Progenitor cell of endocrine pancreas (in vitro differentiated cells): ENCODE data around the gene CD209. TPM values are rescaled to one million over a fixed set of nuclear protein-coding genes. Genes with fewer than 3 reads are reported as not detected.

Experiments used
- DNase-seq: peaks from one replicate; pipeline ENCODE4 v3.0.0; 2021; ENCODE audit warnings: low spot score; ENCODE audit not compliant: unreplicated experiment
- H3K27ac Mint-ChIP-seq: 2 replicates; pipeline ENCODE4 v1.8.0; 2021; ENCODE audit warnings: mild to moderate bottlenecking, moderate library complexity, mixed read lengths
- H3K27me3 Mint-ChIP-seq: 2 replicates; pipeline ENCODE4 v1.8.0; 2021; ENCODE audit warnings: mixed read lengths
- H3K36me3 Mint-ChIP-seq: 2 replicates; pipeline ENCODE4 v1.8.0; 2022; ENCODE audit warnings: mixed read lengths; ENCODE audit not compliant: insufficient read depth
- H3K4me1 Mint-ChIP-seq: 2 replicates; pipeline ENCODE4 v1.8.0; 2021; ENCODE audit warnings: low read depth, mixed read lengths
- H3K4me3 Mint-ChIP-seq: 2 replicates; pipeline ENCODE4 v1.8.0; 2021; ENCODE audit warnings: low read depth, mild to moderate bottlenecking, moderate library complexity, mixed read lengths
- H3K9me3 Mint-ChIP-seq: 2 replicates; pipeline ENCODE4 v1.8.0; 2021; ENCODE audit warnings: low read depth, mixed read lengths
- total RNA-seq: library from RNA; stranded (reverse); gene quantifications from 2 replicates; pipeline ENCODE4 v1.2.1, GENCODE V29; 2021
- TF ChIP-seq, protein P1 (sequence below): fragments of 200-600 bp; sonication (generic); IDR thresholded peaks from one replicate; pipeline ENCODE4 v1.5.0; 2021; ENCODE audit warnings: antibody characterized with exemption, mild to moderate bottlenecking; ENCODE audit not compliant: unreplicated experiment

CD209 gene
- total RNA-seq, 1 donor from 2014 or later = not detected

DNA sequence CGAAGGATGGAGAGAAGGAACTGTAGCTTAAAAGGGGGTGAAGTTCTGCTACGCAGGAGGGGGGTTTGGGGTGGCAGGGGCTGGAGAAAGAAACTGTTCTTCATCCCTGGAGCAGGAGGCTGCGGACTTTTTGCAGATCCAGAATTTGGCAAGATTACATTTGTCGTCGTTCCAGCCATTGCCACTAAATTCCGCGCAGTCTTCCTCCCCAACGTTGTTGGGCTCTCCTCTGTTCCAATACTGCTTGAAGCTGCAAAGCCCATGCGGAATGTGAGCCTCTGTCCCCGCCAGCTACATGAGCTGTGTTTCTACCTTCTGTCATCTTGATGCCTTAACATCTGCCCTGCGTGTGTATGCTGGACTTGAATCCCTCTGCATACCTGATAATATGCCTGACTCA lies 4.3 kb downstream of the CD209 start:
- TF ChIP-seq, protein P1, sequence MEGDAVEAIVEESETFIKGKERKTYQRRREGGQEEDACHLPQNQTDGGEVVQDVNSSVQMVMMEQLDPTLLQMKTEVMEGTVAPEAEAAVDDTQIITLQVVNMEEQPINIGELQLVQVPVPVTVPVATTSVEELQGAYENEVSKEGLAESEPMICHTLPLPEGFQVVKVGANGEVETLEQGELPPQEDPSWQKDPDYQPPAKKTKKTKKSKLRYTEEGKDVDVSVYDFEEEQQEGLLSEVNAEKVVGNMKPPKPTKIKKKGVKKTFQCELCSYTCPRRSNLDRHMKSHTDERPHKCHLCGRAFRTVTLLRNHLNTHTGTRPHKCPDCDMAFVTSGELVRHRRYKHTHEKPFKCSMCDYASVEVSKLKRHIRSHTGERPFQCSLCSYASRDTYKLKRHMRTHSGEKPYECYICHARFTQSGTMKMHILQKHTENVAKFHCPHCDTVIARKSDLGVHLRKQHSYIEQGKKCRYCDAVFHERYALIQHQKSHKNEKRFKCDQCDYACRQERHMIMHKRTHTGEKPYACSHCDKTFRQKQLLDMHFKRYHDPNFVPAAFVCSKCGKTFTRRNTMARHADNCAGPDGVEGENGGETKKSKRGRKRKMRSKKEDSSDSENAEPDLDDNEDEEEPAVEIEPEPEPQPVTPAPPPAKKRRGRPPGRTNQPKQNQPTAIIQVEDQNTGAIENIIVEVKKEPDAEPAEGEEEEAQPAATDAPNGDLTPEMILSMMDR = no peak
- no peaks in the 10 kb centered on the region for H3K36me3 Mint-ChIP-seq
- H3K27ac Mint-ChIP-seq = no peak overlapping the region
- DNase-seq = no peak
- H3K9me3 Mint-ChIP-seq = peaks cover 2% of the 10 kb centered on the region
- H3K4me1 Mint-ChIP-seq = no peaks in the 10 kb centered on the region
- H3K27me3 Mint-ChIP-seq = peaks cover 59% of the 10 kb centered on the region
- H3K4me3 Mint-ChIP-seq = no peak overlapping the region

DNA sequence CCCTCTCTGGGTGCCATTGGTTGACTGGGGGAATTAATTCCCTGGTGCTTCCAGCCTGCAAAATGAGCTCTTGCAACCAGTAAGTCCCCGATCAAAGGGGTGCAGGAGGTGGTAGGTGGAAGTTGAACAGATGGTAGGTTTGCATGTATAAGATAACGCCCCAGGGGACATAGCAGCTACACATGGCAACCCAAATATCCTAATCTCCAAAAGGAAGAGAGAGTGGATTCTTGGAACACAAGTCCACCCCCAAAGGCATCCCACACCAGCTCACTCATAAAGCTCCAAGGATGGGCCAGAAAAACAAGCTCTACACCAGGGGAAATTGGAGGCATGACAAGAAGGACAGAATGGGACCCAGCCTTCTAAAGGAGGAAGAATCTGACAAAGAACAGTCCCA lies 4.8 kb downstream of the CD209 start:
- Mint-ChIP-seq H3K36me3 (no peaks in the 10 kb centered on the region), H3K4me3 (no peak overlapping the region), H3K4me1 (no peaks in the 10 kb centered on the region), H3K27ac (no peak overlapping the region), H3K27me3 (peaks cover 63% of the 10 kb centered on the region), H3K9me3 (no peaks in the 10 kb centered on the region)
- TF ChIP-seq, protein P1 = no peak
- no peak for DNase-seq

DNA sequence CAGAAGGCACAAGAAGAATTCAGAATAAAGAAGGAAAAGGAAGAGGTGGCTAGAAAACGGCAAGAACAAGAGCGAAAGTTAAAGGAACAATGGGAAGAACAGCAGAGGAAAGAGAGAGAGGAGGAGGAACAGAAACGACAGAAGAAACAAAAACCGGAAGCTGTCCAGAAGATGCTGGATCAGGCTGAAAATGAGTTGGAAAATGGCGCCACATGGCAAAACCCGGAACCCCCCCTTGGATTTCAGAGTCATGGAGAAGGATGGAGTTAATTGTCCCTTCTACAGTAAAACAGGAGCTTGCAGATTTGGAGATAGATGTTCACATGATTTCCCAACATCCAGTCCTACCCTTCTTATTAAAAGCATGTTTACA lies 6.7 kb downstream of the CD209 start:
- Mint-ChIP-seq H3K4me3 (no peak overlapping the region), H3K4me1 (no peaks in the 10 kb centered on the region), H3K27ac (no peak overlapping the region), H3K27me3 (peaks cover 75% of the 10 kb centered on the region), H3K9me3 (no peaks in the 10 kb centered on the region), H3K36me3 (no peaks in the 10 kb centered on the region)
- no peak for DNase-seq
- TF ChIP-seq, protein P1 = no peak

DNA sequence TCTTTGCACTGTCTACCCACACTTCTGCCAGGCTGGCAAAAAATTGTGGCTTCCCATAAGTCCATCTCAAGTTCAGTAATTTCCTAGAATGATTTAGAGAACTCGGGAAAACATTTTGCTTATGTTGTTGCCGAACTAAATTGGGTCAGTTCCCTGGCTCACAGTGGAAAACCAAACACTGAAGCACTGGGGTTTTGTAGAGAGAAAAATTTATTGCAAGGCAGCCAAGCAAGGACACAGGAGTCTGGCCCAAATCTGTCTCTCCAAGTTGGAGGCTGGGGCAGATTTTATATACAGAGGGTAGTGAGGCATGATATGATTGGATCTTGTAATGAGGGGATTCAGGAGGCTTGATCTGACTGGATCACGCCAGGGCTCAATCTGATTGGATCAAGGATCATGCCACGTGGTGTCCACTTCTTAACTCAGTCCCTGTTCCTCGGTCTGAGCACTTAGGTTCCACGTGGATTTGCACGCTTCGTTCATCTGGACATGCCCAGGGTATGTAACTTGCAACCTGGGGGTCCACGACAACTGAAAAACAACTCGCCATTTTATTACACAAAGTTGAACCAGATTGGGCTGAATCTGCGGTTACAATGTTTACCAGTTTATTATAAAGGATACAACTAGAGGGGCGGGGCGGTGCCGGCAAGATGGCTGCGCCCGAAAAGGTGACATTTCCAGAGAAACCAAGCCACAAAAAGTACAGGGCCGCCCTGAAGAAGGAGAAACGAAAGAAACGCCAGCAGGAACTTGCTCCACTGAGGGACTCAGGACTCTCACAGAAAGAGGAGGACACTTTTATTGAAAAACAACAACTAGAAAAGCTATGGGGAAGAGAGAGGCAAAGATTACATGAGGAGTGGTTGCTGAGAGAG lies 7.3 kb downstream of the CD209 start:
- Mint-ChIP-seq H3K36me3 (no peaks in the 10 kb centered on the region), H3K4me1 (no peaks in the 10 kb centered on the region), H3K4me3 (no peak overlapping the region), H3K27me3 (peaks cover 82% of the 10 kb centered on the region), H3K27ac (no peak overlapping the region), H3K9me3 (no peaks in the 10 kb centered on the region)
- TF ChIP-seq, protein P1 = no peak
- no peak for DNase-seq

DNA sequence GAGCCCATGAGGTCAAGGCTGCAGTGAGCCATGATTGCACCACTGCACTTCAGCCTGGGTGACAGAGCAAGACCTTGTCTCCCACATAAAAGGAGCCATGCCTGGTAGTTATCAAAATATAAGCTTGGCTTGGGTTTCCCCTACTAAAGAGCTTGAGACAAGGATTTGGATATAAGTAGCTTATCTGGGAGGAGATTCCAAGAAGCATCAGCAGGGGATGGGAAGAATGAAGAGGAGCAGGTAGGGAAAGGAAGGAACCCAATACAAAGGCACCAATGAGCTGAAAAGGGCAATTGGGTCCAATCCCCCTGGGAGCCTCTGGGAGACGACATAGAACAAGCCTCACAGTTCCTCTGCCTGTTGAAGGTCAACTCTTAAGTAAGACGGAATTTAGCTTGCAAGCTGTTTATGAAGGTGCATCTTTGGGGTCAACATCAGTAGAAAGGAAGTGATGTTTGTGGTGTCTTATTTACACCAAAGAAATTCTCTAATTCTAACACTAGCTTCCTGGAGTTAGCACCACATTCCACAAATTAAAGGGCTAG lies 8.1 kb downstream of the CD209 start:
- no peak for DNase-seq
- Mint-ChIP-seq H3K4me3 (no peak overlapping the region), H3K4me1 (no peaks in the 10 kb centered on the region), H3K36me3 (no peaks in the 10 kb centered on the region), H3K27me3 (peaks cover 83% of the 10 kb centered on the region), H3K9me3 (no peaks in the 10 kb centered on the region), H3K27ac (no peak overlapping the region)
- TF ChIP-seq, protein P1 = no peak
